HEK293T (cell line): Measurements from ENCODE around the gene SMG6.

Source experiments
- CTCF ChIA-PET: fragments of 350-600 bp; formaldehyde crosslinking; extraction: SDS; loops from one replicate; lab custom pipeline; 2021; ENCODE audit warnings: antibody characterized with exemption, inconsistent platforms; lab: Yijun Ruan, JAX
- POLR2A ChIA-PET: fragments of 350-600 bp; formaldehyde crosslinking; extraction: SDS; loops from one replicate; lab custom pipeline; 2020; ENCODE audit warnings: antibody characterized with exemption, inconsistent platforms; lab: Yijun Ruan, JAX
- DNase-seq: peaks from one replicate; pipeline ENCODE4 v3.0.0; 2012; ENCODE audit warnings: mixed read lengths; ENCODE audit errors: extremely low spot score
- ARNT ChIP-seq: fragments of 450-650 bp; IDR thresholded peaks from 2 replicates; pipeline ENCODE4 v1.6.1; 2017; ENCODE audit warnings: mild to moderate bottlenecking
- BHLHE40 ChIP-seq: fragments of 450-650 bp; IDR thresholded peaks from 2 replicates; pipeline ENCODE4 v1.6.1; 2016; ENCODE audit warnings: mild to moderate bottlenecking, moderate library complexity, borderline replicate concordance
- CTBP1 ChIP-seq: fragments of 450-650 bp; IDR thresholded peaks from 2 replicates; pipeline ENCODE4 v1.6.1; 2016; ENCODE audit warnings: borderline replicate concordance
- ELF4 ChIP-seq: fragments of 450-650 bp; IDR thresholded peaks from 2 replicates; pipeline ENCODE4 v1.6.1; 2017; ENCODE audit warnings: antibody characterized with exemption
- FOXA1 ChIP-seq: fragments of 450-650 bp; IDR thresholded peaks from 2 replicates; pipeline ENCODE4 v1.6.1; 2016; ENCODE audit warnings: mild to moderate bottlenecking
- FOXK2 ChIP-seq: fragments of 450-650 bp; IDR thresholded peaks from 2 replicates; pipeline ENCODE4 v1.6.1; 2016; ENCODE audit warnings: mild to moderate bottlenecking
- FOXM1 ChIP-seq: fragments of 450-650 bp; IDR thresholded peaks from 2 replicates; pipeline ENCODE4 v1.6.1; 2017; ENCODE audit warnings: mild to moderate bottlenecking, borderline replicate concordance
- HDGF ChIP-seq: fragments of 450-650 bp; IDR thresholded peaks from 2 replicates; pipeline ENCODE4 v1.6.1; 2017; ENCODE audit warnings: antibody characterized with exemption, borderline replicate concordance
- L3MBTL2 ChIP-seq: fragments of 450-650 bp; conservative IDR thresholded peaks from 2 replicates; pipeline ENCODE4 v1.6.1; 2016; ENCODE audit warnings: mild to moderate bottlenecking
- LEF1 ChIP-seq: fragments of 450-650 bp; IDR thresholded peaks from 2 replicates; pipeline ENCODE4 v1.6.1; 2017; ENCODE audit warnings: mild to moderate bottlenecking, borderline replicate concordance
- NFRKB ChIP-seq: fragments of 450-650 bp; IDR thresholded peaks from 2 replicates; pipeline ENCODE4 v1.6.1; 2016; ENCODE audit warnings: mild to moderate bottlenecking, moderate library complexity
- PKNOX1 ChIP-seq: fragments of 450-650 bp; IDR thresholded peaks from 2 replicates; pipeline ENCODE4 v1.6.1; 2016
- SP1 ChIP-seq: fragments of 450-650 bp; IDR thresholded peaks from 2 replicates; pipeline ENCODE4 v1.6.1; 2017
- SUZ12 ChIP-seq: fragments of 450-650 bp; IDR thresholded peaks from 2 replicates; pipeline ENCODE4 v1.6.1; 2016; ENCODE audit warnings: mild to moderate bottlenecking
- TARDBP ChIP-seq: fragments of 450-650 bp; IDR thresholded peaks from 2 replicates; pipeline ENCODE4 v1.6.1; 2016
- ZNF384 ChIP-seq: fragments of 450-650 bp; IDR thresholded peaks from 2 replicates; pipeline ENCODE4 v1.6.1; 2016

SMG6 gene

GRCh38 chr17:2023692-2024571 lies 279.7 kb downstream of the SMG6 start:
- POLR2A ChIA-PET, result interaction anchor here (0.8 kb wide), 1 partner anchor 121 kb away, joined by 3 read pairs; no protein-coding TSS in a partner anchor
- DNase-seq, result peak; percentile 66
- TF ChIP-seq ARNT, result no peak
- no peak for TF ChIP-seq SUZ12
- TF ChIP-seq NFRKB, result no peak
- TF ChIP-seq FOXM1, result no peak
- TF ChIP-seq BHLHE40, result no peak
- no peak for TF ChIP-seq LEF1
- TF ChIP-seq L3MBTL2, result peak; percentile 56
- no peak for TF ChIP-seq ZNF384
- no peak for TF ChIP-seq ELF4
- CTCF ChIA-PET, result interaction anchor here (0.6 to 2.6 kb wide), 6 partner anchors 13 to 307 kb away, joined by 3 to 19 read pairs (median 3); no protein-coding TSS in a partner anchor

GRCh38 chr17:2023256-2023655 lies 280.3 kb downstream of the SMG6 start:
- POLR2A ChIA-PET, result interaction anchor here (0.8 kb wide), 1 partner anchor 120 kb away, joined by 3 read pairs; no protein-coding TSS in a partner anchor
- DNase-seq, result no peak
- CTCF ChIA-PET, result interaction anchor here (0.6 to 0.7 kb wide), 3 partner anchors 13 to 137 kb away, joined by 3 read pairs; no protein-coding TSS in a partner anchor
- TF ChIP-seq LEF1, result no peak
- no peak for TF ChIP-seq TARDBP
- no peak for TF ChIP-seq NFRKB
- no peak for TF ChIP-seq SP1
- no peak for TF ChIP-seq BHLHE40
- TF ChIP-seq HDGF, result no peak
- TF ChIP-seq ARNT, result no peak
- no peak for TF ChIP-seq FOXA1
- TF ChIP-seq ZNF384, result no peak
- TF ChIP-seq FOXM1, result no peak
- no peak for TF ChIP-seq CTBP1
- no peak for TF ChIP-seq L3MBTL2
- TF ChIP-seq PKNOX1, result no peak
- TF ChIP-seq ELF4, result no peak
- TF ChIP-seq FOXK2, result no peak
- no peak for TF ChIP-seq SUZ12

GRCh38 chr17:2022647-2023240 lies 280.8 kb downstream of the SMG6 start:
- TF ChIP-seq SUZ12 (no peak), ARNT (no peak), ZNF384 (no peak), FOXA1 (no peak)
- DNase-seq, result no peak
- POLR2A ChIA-PET, result interaction anchor here (0.8 kb wide), 1 partner anchor 119 kb away, joined by 3 read pairs; no protein-coding TSS in a partner anchor
- CTCF ChIA-PET, result interaction anchor here (0.6 kb wide), 1 partner anchor 136 kb away, joined by 3 read pairs; no protein-coding TSS in a partner anchor

DNA sequence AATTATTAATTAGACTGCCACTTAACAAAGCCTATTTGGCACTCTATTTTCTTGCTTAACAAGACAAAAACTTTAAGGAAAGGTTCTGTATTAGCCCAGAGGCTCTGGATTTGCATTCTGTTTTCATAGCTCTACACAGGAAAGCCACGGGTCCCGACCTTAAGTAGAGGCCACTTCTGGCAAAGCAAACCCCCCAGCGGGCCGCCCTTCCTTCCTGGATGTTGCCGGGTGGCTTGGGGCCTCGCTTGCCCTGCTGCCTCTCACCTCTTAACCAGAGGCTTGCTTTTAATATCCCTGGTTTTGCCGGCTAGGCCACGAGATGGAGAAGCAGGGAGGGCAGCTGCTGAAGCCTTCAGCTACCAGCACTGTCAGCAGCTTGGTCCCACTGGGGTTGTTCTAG lies 282.9 kb downstream of the SMG6 start:
- POLR2A ChIA-PET, result interaction anchor here (0.9 to 1.0 kb wide), 2 partner anchors 22 to 94 kb away, joined by 3 read pairs; no protein-coding TSS in a partner anchor

DNA sequence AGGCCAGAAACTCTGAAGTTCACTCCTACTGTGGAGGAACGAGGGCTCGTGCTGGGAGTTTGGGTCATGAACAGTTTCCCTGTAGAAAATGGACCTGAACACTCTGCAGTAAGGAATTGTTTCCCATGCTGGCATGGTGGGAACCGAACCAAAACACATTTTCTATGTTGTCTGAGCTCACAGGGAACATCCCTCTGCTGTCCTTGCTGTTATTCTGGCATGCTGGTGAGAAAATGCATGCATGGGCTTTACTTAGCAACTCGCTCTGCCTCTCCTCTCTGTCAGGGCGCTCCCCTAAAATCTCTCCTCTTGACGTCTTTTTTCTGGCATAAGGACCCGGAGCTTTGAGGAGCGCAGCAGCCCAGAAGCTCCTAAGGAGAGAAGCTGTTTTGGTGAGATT lies 283.9 kb downstream of the SMG6 start:
- ChIA-PET POLR2A (interaction anchor here (1.0 to 1.3 kb wide), 2 partner anchors 21 to 24 kb away, joined by 3 read pairs; no protein-coding TSS in a partner anchor), CTCF (no interaction called here)
- TF ChIP-seq ELF4 (no peak), PKNOX1 (no peak), L3MBTL2 (no peak), ARNT (no peak), CTBP1 (no peak), LEF1 (no peak), HDGF (no peak), ZNF384 (no peak)

More for the DNA sequence above, 282.9 kb downstream of the SMG6 start:
- DNase-seq, result no peak
- CTCF ChIA-PET, result interaction anchor here (0.6 kb wide), 2 partner anchors 27 to 203 kb away, joined by 3 read pairs; no protein-coding TSS in a partner anchor
- TF ChIP-seq SP1, result no peak
- no peak for TF ChIP-seq FOXK2
- no peak for TF ChIP-seq LEF1
- TF ChIP-seq BHLHE40, result no peak
- no peak for TF ChIP-seq FOXM1
- TF ChIP-seq PKNOX1, result no peak
- no peak for TF ChIP-seq ARNT
- TF ChIP-seq HDGF, result no peak
- TF ChIP-seq FOXA1, result no peak
- TF ChIP-seq CTBP1, result no peak
- no peak for TF ChIP-seq SUZ12
- no peak for TF ChIP-seq TARDBP

More for the DNA sequence above, 283.9 kb downstream of the SMG6 start:
- no peak for DNase-seq
